ENCODE data around the gene BEAN1.

DNA sequence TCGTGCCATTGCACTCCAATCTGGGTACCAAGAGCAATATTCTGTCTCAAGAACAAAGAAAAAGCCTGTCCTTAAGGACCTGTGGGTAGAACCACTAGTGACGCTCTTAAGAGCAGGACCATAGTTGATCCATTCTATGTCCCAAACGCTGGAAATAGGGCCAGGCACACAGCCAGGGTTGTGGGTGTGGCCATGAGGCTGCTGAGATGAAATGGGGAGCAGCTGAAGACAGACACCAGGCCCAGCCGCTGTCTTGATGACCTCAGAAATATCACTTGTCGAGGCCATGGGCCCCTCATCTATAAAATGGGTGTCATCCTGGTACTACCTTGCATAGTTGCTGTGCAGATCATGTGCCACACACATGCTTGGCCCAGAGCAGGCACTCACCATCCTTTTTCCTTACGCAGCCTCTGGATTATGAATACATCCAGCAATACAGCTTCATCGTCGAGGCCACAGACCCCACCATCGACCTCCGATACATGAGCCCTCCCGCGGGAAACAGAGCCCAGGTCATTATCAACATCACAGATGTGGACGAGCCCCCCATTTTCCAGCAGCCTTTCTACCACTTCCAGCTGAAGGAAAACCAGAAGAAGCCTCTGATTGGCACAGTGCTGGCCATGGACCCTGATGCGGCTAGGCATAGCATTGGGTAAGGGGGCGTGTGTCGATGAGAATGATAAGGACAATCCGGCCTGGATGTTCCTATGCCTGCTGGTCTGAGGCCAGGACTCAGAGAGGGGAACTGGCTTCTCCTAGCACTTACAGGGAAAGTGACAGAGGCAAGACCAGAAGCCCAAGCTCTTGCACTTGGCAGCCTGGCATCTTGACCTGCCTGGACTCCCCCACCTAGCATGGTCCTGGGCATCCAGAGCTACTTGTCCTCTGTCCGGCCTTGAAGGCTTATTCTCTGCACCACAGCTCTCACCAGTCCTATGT, 35.1 kb upstream of the BEAN1 start:
- TF ChIP-seq POLR2A (IDR thresholded peaks at IDR 0.05; ENCODE audit: extremely low read depth, insufficient read length): no peak
- TF ChIP-seq, protein P1, sequence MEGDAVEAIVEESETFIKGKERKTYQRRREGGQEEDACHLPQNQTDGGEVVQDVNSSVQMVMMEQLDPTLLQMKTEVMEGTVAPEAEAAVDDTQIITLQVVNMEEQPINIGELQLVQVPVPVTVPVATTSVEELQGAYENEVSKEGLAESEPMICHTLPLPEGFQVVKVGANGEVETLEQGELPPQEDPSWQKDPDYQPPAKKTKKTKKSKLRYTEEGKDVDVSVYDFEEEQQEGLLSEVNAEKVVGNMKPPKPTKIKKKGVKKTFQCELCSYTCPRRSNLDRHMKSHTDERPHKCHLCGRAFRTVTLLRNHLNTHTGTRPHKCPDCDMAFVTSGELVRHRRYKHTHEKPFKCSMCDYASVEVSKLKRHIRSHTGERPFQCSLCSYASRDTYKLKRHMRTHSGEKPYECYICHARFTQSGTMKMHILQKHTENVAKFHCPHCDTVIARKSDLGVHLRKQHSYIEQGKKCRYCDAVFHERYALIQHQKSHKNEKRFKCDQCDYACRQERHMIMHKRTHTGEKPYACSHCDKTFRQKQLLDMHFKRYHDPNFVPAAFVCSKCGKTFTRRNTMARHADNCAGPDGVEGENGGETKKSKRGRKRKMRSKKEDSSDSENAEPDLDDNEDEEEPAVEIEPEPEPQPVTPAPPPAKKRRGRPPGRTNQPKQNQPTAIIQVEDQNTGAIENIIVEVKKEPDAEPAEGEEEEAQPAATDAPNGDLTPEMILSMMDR (IDR thresholded peaks at IDR 0.05; ENCODE audit: low read depth, low read length): no peak
- TF ChIP-seq, protein P2, sequence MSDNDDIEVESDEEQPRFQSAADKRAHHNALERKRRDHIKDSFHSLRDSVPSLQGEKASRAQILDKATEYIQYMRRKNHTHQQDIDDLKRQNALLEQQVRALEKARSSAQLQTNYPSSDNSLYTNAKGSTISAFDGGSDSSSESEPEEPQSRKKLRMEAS (IDR thresholded peaks at IDR 0.05; ENCODE audit: low read depth, low read length): no peak

All from NB4 (cell line).